GM18858 (cell line): ENCODE measurements around the gene CLK1.
"Not testable (repeated sequence)": the region's sequence is repeated elsewhere in the genome, so short reads cannot be mapped to it uniquely, and the experiment has no call there.

Experiments used
- ATAC-seq: cut with Tn5 transposase; IDR thresholded peaks from one replicate; pipeline ENCODE4 v1.9.1; 2021; ENCODE audit not compliant: unreplicated experiment

The CLK1 gene

DNA sequence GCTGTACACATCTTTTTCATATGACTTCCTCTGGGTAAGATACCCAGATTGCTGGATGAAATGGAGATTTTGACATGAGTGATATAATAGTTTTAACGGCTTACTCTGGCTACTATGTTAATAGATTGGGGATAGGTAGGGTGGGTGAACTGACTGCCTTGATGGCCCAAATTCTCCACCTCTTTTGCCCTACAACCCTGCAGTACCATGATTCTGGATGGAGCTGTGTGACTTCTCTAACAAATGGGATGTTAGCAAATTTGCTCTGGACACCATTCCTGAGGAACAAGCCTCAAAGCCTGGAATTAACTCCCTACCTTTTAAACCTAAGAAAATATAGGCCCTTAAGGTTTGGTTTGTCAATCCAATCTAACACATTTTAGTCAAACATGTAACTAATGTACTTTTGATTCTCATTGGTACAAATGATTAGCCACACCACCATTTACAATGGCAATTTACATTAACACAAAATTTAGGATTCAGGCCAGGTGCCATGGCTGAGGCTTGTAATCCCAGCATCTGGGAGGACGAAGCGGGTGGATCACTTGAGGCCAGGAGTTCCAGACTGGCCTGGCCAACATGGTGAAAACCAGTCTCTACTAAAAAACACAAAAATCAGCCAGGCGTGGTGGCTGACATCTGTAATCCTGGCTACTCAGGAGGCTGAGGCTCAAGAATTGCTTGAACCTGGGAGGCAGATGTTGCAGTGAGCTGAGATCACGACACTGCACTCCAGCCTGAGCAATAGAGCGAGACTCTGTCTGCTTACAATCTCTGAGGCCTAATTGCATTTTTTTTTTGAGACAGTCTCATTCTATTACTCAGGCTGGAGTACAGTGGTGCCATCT lies 12.8 kb downstream of the CLK1 start:
- ATAC-seq, result no peak

DNA sequence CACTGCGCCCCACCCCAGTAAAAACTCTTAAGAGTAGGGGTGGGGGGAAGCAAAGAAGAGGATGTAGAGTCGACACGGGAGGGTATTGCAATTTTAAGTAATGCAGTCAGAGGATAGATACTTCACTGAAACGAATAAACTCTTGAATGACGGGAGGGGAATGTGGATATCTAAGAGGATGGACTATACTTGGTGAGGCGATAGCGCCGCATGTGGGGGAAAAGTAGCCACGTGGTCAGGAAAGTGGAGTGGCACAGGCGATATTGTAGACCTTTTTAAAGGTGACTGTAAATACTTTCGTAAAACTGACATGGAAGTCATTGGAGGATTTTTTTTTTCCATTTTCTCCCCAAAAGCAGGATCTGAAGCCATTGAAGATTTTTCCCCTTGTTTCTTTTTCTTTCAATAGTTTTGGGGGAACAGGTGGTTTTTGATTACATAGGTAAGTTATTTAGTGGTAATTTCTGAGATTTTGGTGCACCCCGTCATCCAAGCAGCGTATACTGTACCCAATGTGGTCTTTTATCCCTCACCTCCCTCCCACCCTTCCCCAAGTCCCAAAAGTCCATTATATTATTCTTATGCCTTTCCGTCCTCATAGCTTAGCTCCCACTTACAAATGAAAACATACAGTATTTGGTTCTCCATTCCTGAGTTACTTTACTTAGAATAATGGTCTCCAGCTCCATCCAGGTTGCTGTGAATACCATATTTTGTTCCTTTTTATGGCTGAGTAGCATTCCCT lies 13.8 kb downstream of the CLK1 start:
- ATAC-seq, result no peak

DNA sequence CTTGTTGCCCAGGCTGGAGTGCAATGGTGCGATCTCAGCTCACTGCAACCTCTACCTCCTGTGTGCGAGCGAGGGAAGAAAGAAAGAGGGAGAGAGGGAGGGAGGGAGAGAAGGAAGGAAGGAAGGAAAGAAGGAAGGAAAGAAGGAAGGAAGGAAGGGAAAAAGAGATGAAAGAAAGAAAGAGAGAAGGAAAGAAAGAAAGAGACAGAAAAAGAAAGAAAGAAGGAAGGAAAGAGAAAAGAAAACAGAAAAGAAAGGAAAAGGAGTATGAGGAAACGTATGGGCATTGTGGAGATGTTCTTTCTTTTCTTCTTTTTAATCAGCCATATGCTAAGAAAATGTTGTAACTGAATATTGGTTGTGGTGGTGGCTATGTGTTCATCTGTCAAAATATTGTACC lies 16.5 kb downstream of the CLK1 start:
- no peak for ATAC-seq

DNA sequence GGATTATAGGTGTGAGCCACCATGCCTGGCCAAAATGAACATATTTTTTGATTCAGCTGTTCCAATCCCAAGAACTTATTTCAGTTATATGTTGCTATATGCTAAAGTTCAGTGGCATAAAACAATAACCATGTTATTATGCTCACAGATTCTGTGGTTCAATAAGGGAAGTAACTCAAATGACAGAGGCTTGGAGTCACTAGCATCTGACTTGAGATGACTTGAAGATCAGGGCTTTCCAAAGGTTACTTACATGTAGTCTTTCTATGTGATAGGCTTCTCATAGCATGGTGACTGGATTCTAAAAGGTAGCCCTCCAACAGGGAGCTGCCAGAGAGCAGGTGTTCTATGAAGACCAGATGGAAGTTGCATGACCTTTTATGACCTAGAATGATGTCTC lies 17.2 kb downstream of the CLK1 start:
- ATAC-seq, result no peak

DNA sequence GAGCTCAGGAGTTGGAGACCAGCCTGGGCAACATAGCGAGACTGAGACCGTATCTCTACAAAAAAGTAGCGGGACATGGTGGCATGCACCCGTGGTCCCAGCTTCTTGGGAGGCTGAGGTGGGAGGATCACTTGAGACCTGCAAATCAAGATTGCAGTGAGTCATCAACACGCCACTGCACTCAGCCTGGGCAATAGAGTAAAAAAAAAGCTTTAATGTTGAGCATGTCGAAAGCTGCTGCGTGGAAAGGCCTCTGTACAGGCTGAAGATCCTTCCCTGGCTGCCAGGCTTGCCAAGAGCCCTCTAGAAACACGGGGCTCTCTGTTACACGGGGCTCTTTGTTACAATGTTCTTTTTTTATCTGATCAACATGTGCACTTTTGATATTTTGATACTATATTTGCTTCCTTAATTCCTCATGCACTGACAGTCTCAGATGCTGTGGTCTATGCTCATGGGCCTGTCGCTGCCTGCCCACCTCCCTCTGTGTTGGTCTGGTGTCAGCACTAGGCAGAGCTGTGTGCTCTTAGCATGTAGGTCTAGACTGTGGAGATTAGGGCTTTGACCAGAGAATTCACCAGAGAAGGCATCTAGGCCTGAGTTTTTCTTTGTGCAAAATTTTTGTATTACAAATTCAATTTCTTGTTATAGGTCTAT lies 18.7 kb downstream of the CLK1 start:
- ATAC-seq, result no peak

DNA sequence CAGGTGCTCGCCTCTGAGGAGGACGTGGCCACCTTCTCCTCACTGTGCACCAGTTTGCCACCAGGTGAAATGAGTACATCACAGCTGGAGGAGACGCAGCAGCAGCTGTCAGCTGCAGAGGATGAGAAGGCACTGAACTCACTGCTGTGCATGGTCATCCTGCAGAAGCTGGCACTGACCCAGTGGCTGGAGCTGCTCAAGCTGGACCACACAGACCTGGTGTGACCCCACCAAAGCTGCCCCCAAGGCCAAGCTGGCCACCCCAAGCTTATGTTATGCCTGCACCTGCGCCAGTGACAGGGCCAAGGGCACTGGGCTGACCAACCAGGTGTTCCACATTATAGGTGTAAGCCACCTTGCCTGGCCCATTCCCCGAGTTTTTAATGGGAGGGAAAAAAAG lies 19.3 kb downstream of the CLK1 start:
- no peak for ATAC-seq

DNA sequence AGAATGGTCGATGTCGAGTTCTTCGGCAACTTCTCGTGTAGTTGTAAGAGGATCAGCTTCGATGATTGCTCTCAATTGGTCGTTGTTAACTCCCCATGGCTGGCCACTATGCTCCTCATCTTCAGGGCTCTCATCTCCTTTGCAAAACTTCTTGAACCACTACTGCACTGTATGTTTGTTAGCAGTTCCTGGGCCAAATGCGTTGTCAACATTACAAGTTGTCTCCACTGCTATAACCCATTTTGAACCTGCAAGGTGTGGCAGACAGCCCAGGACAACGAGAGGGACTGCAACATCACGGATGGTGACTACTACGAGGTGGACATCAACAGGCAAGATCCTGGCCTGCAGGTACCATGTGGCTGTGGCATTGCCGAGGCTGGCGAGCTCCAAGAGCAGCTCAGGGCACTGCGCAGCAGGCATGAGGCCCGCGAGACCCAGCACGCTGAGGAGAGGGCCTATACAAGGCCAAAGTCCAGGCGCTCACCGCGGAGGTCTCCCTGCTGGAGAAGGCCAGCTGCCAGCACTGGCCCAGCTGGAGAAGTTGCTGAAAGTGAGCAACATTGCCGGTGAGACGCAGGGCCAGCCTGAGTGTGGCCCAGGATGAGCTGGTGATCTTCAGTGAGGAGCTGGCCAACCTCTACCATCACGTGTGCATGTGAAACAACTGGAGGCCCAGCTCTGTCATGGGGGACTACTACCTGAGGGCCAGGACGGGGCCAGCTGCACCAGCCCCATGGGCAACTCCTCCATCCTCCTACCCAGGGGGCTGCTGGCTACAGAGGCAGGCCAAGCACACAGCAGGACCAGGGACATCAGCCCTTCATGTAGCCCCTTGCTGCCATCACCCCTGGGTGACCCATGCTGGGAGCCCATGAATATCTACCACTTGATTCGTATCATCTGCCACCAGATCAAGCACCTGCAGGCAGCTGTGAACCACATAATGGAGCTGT lies 20.2 kb downstream of the CLK1 start:
- no peak for ATAC-seq

DNA sequence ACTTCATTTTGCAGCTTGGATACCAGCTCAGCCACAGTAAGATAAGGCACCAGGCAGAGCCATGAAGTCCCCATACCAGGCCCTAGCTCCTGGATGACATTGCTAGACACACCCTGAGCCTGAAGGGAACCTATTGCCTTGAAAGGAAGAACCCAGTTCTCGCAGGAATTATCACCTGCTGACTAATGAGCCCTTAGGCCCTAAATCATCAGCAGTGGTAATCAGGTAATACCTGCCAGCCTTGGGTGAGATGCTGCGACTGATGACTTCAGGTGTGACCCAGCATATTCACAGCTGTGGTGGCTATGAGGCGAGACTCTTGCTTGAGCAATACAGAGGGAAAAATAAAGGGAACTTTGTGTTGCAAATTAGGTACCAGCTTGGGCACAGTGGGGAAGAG lies 24.9 kb downstream of the CLK1 start:
- no peak for ATAC-seq

DNA sequence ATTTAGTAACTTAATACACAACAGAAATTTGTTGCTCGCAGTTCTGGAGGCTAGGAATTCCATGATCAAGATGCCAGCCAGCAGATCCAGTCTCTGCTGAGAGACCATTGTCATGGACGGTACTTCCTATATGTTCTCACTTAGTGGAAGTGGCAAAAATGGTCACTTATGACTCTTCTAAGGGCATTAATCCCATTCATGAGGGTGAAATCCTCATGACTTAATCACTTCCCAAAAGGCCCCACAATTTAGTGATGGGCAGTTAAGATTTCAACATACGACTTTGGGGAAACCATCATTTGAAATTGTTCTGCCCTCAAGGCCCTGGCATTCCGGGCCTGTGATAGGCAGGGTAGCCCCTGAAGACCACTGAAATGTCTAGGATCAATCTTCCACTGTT lies 29.8 kb downstream of the CLK1 start:
- no peak for ATAC-seq

DNA sequence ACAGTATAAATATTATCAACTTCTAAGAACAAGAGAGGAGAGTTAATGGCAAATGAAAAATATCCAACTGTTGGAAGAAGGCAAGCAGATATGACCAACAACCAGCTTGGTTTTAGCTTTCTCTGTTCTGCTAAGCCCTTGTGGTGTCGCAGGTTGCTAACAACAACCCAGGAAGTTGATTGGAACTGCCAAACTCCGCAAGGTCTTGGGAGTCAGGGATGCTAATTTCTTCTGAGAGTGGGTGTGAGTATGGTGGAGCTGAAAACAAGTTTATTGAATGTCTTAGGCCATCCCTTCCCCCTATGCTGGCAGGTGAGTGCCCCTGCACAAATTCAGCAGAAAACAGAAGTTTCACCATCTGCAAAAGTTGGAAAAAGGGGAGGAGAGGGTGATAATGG lies 35.2 kb downstream of the CLK1 start:
- no peak for ATAC-seq

DNA sequence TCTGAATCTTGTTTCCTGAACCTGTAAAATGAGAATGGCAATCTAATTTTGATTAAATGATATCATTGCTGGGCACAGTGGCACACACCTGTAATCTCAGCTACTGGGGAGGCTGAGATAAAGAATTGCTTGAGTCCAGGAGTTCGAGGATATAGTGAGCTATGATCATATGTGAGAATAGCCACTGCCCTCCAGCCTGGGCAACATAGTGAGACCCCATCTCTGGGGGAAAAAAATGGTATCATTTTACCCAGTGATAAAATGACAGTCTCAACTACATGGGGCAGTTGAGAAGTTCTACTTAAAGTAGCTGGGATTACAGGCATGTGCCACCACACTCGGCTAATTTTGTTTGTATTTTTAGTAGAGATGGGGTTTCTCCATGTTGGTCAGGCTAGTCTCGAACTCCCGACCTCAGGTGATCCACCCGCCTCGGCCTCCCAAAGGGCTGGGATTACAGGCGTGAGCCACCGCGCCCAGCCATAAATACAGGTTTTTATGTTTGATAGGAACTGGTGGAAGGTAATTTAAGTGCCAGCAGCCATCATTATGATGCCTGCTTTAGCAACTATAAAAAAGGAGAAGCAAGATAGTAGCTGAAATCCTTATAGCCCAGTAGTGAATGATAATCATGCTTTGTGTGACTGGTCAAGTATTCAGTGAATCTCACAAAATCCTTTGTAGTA lies 35.7 kb downstream of the CLK1 start:
- no peak for ATAC-seq

DNA sequence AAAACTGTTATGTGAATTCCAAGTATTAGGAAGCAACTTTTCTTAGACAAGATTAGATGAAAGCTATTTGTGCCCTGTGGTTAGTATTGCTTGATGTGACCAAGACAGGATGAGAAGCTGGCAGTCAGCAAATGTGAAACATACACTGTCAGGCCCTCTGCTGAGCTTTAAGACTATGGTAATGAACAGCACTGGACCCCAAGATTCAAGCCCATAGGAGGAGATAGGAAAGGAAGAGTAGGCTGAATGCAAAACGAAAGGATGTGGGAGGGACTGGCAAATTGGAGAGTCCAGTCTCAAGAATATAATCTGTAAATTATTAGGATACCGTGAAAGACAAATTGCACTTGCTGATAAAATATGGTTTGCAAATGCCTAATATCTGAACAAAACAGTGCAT lies 36.4 kb downstream of the CLK1 start:
- ATAC-seq, result no peak

DNA sequence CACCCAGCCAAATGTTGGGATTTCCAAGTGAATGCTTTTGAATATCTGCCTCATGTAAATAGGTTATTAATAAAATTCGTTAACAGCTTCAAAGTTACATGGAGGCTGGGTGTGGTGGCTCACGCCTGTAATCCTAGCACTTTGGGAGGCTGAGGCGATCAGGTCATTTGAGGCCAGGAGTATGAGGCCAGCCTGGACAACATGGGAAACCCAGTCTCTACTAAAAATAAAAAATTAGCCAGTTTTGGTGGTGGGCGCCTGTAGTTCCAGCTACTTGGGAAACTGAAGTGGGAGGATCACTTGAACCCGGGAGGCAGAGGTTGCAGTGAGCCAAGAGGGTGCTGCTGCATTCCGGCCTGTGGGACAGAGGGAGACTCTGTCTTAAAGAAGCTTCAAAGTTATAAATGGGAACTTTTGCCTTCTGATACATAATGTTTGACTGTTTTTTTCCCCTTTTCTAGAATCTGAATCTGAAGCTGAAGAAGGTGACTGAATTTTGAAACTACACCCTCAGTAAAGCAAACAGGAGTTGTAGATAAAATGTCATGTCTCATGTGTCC lies 42.7 kb downstream of the CLK1 start:
- ATAC-seq, result no peak

DNA sequence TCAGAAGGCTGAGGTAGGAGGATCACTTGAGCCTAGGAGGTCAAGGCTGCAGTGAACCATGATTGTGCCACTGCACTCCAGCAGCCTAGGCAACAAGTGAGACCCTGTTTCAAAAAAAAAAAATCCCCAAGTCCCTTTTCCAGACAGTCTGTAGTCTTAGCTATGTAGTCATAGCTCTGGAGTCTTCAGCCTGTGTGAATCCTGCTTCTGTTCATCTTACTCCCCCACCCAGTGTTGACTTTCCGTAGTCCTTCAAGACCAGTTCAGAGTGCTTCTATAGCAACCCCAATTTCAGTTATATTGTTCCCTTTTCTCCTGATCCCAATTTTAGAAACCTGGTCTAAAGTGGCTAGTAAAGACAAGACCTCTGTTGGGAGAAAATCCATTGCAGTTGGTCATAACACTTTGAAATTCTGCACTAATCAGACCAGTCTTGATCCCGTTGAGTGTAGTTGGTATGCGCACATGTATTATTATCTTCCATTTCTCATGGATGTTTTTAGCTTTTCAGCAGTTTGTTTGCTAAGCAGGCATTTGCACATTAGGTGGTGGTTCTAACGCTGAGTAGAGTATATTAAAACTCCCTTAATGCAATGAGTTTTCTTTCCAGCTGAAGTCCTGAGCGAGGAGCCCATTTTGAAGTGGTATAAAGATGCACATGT lies 43.8 kb downstream of the CLK1 start:
- no peak for ATAC-seq

DNA sequence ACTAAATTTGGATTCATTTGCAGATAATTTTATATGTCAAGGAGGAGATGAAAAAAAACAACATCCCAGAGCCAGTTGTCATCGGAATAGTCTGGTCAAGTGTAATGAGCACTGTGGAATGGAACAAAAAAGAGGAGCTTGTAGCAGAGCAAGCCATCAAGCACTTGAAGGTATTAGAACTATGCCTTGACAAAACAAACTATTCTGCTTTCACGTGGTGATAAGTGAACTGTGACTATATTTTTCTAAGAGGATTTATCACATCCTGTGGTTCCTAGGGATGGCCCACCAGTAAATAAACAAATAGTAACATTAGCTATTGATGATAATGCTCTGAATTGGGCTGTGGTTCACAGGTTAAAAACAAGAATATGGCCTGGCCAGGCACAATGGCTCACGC lies 45.7 kb downstream of the CLK1 start:
- ATAC-seq, result not testable (repeated sequence)

DNA sequence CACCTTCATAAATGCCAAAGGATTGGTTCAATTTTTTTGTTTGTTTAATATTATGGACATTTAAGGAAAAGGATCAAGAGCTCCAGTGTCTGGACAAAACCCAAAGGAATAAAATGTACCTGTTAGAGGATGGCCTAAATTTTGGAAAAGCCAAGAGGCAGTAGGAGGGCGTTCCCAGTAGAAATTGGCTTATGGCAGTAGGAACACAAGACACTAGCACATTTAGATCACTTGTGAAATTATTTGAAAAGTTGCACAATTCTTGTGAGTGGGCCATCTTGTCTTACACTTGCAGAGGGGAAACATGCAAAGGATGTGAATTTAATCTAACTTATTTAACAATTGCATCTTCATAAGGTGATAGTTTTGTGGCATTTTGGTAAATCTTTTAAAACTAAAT lies 49.5 kb downstream of the CLK1 start:
- no peak for ATAC-seq

DNA sequence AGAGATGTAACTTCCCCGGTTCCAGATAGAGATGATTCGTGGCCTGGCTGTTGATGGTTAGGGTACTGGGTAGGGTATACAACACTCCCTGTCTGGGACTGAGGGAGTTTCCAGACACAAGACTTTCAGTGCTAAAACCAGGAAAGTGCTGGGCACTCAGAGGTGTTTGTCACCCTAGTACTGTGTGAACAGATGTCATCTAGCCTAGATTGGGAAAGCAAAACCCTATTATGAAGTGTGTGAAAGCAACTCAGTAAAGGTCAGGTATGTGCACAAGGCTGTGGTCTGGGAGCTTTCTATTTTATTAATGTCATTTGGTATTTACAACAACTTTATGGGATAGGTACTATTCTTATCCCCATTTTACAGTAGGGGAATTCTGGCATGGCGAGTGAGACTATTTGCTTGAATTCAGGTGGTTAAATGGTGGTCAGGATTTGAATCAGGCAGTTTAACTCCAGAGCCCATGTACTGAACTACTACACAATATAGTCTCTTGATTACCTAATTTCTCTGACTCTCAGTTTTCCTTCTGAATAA lies 50.1 kb downstream of the CLK1 start:
- no peak for ATAC-seq

DNA sequence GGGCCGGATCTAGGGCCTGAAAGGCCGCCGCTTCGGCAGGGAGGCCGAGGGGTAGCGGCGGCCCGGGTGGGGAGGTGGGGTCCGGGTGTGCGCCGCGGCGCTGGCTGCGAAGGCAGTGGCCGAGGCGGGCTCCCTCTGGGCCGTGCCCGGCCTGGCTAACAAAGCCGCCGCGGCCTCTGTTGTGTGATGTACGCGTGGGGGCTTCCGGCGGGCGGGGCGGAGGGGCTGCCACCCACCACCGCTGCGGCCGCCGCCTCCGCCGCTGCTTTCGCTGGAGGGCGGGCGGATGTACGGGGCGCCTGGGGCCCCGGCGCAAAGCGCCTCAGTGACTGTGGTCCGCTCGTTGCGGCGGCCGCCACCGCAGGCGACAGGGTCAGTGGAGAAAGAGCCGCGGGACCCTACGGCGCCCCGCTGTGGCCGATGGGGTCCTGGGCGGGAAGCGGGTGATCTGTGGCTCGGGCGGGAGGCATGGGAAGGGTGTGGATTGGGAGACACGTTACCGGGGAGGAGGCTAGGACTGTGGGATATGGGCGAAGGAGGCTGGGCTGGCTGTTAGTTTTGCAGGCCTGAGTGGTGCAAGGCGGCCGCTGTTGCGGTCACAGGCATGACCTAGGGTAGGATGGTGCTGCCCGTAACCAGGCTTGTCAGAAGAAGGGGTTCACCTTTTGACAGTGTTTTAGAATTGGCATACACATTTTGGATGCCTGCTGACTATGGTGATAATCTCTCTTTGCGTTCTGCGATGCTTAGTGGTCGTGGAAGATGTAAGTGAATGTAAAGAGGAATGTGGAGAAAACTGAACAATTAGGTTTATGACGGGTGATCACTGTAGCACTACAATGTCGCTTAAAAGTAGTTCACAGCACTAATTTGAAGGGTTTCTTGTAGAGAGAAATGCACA lies 52.1 kb downstream of the CLK1 start:
- ATAC-seq, result peak; percentile 20
